Mononuclear cell (primary cell): ENCODE measurements around the gene LAMA5. TPM values are rescaled to one million over a fixed set of nuclear protein-coding genes. Genes with fewer than 3 reads are reported as not detected.

Experiments
- H3K27me3 ChIP-seq: 2 replicates; pipeline ENCODE4 v1.6.0; 2011; ENCODE audit warnings: low read length, control low read depth; ENCODE audit not compliant: insufficient read depth
- H3K4me1 ChIP-seq: 2 replicates; pipeline ENCODE4 v1.5.1; 2011; ENCODE audit warnings: mild to moderate bottlenecking, low read length, control low read depth; ENCODE audit not compliant: insufficient read depth
- H3K4me3 ChIP-seq: 2 replicates; pipeline ENCODE4 v1.5.1; 2011; ENCODE audit warnings: mild to moderate bottlenecking, low read length, moderate library complexity
- H3K9me3 ChIP-seq: 2 replicates; pipeline ENCODE4 v1.5.1; 2011; ENCODE audit warnings: low read depth, mild to moderate bottlenecking, control low read depth, low read length
- total RNA-seq: library from RNA; depleted of rRNA; stranded (reverse); fragments of >200 nt; gene quantifications from one replicate; pipeline ENCODE4 v1.2.3, GENCODE V29; 2012

Gene LAMA5
- total RNA-seq, 1 donor, result 1.2 TPM

DNA sequence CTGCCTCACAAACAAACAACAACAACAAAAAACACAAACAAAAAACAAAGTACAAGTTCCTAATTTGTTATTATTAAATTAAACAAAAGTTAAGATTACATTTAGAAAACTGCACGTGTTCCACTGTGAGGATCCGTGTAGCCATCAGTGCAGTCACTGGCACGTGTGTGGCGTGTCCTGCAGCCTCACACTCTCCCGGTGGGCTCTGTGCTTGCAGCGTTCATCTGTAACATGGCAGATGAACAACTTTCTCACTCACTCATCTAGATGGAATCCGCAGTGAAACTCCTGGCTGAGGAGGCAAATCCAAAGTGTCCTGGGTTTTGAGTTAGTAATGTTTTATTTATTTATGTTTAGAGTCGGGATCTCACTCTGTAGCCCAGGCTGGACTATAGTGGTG, 77.2 kb downstream of the LAMA5 start:
- H3K4me1 ChIP-seq, result no peaks in the 10 kb centered on the region
- no peaks in the 10 kb centered on the region for H3K27me3 ChIP-seq
- H3K4me3 ChIP-seq, result no peak overlapping the region
- H3K9me3 ChIP-seq, result no peaks in the 10 kb centered on the region

DNA sequence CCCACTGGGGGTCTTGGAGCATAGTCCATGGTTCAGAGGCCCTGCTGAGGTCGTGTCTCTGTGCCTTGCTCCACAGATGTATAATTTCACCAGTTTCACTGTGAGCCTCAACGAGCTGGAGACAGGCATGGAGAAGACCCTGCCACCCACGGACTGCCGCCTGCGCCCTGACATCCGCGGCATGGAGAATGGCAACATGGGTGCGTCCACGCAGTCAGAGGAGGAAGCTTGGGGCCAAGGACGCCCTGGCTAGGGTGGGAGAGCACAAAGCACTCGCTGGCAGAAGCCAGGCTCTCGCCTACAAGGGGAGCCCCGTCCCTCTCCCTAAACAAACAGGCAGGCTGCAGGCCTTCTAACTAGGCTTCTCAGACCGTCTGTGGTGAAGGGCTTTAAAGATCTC, 78.0 kb downstream of the LAMA5 start:
- H3K9me3 ChIP-seq, result no peaks in the 10 kb centered on the region
- H3K4me1 ChIP-seq, result no peaks in the 10 kb centered on the region
- H3K27me3 ChIP-seq, result no peaks in the 10 kb centered on the region
- H3K4me3 ChIP-seq, result no peak overlapping the region

DNA sequence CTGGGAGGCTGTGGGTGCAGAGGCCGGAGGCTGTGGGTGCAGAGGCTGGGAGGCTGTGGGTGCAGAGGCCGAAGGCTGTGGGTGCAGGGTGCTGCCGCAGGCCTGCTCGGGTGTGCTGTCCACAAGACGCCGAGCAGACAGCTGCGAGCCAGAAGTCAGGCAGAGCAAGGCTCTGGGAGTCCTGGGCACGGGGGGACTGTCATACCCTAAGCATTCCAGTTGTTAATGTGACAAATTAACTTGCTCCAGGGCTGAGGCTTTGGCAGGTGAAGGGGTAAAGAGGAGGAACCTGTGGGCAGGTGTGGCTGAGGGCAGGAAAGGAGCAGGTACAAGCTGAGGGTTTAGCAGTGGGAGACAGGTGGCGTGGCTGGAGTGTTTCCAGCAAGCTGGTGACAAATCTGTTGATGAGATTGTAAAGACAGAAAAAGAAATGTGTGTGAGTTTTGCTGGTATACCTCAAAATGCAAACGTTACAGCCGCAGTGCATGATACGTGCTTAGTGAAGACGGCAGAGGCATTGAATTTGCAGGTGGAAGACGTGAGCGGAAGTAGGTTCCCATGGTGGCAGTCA, 78.5 kb downstream of the LAMA5 start:
- Histone ChIP-seq H3K27me3 (no peaks in the 10 kb centered on the region), H3K9me3 (no peaks in the 10 kb centered on the region), H3K4me1 (no peaks in the 10 kb centered on the region), H3K4me3 (no peak overlapping the region)

DNA sequence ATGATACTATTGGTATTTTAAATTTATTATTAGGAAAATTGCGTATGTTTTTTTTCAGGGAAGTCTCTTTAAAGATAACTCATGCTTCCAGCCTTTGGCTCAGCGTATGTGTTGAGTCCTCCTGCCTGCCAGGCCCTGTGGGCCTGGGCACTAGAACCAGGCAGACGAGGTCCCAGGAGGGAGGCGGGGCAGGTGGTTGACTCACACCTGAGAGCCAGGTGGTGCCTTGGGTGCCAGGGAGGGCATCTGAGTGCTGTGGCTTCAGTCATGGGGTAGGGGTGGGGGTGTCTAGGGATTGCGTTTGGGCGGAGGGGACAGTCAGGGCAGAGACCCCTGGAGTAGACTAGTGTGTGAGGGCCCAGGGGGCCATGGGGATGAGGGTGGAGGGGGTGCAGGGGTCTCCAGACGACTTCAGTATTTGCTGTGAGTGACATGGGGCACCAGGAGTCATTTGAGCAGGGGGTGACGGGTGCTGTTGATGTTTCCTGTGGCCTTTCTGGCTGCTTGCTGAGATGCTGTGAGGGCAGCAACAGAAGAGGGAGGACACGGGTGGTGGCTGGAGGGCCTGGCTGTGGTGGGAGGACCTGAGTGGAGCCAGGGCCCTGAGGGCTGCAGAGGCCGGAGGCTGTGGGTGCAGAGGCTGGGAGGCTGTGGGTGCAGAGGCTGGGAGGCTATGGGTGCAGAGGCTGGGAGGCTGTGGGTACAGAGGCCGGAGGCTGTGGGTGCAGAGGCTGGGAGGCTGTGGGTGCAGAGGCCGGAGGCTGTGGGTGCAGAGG, 79.2 kb downstream of the LAMA5 start:
- H3K4me3 ChIP-seq, result no peak overlapping the region
- H3K4me1 ChIP-seq, result no peaks in the 10 kb centered on the region
- no peaks in the 10 kb centered on the region for H3K9me3 ChIP-seq
- no peaks in the 10 kb centered on the region for H3K27me3 ChIP-seq

DNA sequence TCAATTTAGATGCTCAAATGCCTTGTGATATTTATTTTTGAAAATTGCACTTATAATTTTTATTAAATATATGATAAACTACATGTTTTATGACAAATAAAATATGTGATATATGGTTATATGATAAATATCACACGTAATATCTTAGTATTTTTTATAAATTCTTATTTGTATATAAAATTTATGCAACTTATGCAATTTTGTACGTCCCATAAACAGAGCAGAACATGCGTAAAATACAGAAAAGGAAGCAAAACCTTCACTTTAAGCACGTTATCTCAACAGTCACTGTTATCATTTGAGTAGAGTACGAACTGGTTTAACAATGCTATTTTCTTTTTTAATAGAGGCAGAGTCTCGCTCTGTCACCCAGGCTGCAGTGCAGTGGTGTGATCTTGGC, 80.0 kb downstream of the LAMA5 start:
- Histone ChIP-seq H3K27me3 (no peaks in the 10 kb centered on the region), H3K4me1 (no peaks in the 10 kb centered on the region), H3K9me3 (no peaks in the 10 kb centered on the region), H3K4me3 (no peak overlapping the region)

DNA sequence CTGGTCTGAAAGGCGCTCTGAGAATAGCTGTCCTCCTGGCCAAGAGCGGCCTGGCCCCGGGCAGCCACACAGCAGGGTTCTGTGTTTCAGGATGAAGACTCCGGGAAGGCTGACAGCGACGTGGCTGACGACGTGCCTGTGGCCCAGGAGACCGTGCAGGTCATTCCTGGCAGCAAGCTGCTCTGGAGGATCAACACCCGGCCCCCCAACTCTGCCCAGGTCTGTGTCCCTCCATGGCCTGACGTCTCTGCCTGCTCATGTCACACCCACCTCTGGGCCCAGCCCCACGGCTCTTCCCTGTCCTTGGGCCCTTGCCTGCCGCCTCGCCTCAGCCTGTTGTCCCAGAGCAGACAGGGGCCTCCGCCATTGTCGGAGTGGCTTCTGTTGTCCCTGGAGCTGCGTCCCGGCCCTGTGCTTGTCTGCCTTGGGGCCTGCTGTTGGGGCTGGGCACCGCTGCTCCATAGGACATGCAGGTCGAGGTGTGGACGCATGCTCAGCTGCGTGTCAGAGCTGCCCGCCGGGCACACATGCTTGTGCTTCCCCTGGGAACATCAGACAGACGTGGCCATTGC, 80.5 kb downstream of the LAMA5 start:
- H3K4me3 ChIP-seq, result no peak overlapping the region
- H3K9me3 ChIP-seq, result no peaks in the 10 kb centered on the region
- no peaks in the 10 kb centered on the region for H3K4me1 ChIP-seq
- H3K27me3 ChIP-seq, result no peaks in the 10 kb centered on the region

DNA sequence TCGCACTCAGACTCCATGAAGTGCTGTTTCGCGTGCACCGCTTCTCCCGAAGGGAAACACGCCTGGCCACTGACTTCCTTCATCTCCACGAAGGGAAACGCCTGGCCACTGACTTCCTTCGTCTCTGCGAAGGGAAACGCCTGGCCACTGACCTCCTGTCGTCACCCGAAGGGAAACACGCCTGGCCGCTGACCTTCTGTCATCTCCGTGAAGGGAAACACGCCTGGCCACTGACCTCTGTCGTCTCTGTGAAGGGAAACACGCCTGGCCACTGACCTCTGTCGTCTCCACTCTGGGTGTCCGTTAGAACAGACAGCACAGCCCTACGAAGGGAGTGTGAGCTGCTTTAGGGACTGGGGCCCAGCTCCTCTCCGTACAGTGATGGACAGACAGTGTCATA, 81.4 kb downstream of the LAMA5 start:
- no peak overlapping the region for H3K4me3 ChIP-seq
- no peaks in the 10 kb centered on the region for H3K9me3 ChIP-seq
- no peaks in the 10 kb centered on the region for H3K4me1 ChIP-seq
- no peaks in the 10 kb centered on the region for H3K27me3 ChIP-seq

DNA sequence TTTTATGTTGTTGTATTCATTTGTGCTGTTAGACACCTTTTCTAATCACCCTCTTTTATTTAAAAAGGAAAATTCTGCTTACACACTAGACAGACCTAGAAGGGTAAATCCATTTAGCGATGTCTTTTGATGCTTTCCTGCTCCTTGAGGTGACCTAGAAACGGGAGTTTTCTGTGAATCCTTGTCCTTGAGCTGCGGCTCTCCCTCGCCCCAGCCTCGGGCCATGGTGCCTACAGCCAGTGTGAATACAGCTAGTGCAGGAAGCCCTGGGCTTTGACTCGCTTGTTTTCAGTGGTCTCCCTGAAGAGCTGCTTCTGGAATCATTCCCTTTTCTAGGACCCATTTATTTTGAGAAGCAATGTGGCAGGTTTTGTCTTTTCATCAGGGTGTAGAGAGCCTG, 82.0 kb downstream of the LAMA5 start:
- H3K4me3 ChIP-seq, result no peak overlapping the region
- H3K9me3 ChIP-seq, result no peaks in the 10 kb centered on the region
- no peaks in the 10 kb centered on the region for H3K4me1 ChIP-seq
- H3K27me3 ChIP-seq, result no peaks in the 10 kb centered on the region

DNA sequence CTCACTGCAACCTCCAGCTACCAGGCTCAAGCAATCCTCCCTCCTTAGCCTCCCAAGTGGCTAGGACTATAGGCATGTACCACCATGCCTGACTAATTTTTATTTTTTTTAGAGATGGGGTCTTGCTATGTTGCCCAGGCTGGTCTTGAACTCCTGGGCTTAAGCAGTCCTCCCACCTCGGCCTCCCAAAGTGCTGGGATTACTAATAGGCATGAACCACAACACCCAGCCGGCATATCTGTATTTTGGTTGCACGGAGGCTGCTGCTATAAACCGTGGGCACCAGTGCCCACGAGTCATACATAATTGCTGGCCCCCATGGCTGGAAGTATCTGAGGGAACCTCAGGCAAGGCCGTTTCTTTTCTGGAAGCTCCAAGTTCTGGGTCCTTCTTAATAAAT, 82.7 kb downstream of the LAMA5 start:
- no peaks in the 10 kb centered on the region for H3K4me1 ChIP-seq
- no peak overlapping the region for H3K4me3 ChIP-seq
- no peaks in the 10 kb centered on the region for H3K27me3 ChIP-seq

DNA sequence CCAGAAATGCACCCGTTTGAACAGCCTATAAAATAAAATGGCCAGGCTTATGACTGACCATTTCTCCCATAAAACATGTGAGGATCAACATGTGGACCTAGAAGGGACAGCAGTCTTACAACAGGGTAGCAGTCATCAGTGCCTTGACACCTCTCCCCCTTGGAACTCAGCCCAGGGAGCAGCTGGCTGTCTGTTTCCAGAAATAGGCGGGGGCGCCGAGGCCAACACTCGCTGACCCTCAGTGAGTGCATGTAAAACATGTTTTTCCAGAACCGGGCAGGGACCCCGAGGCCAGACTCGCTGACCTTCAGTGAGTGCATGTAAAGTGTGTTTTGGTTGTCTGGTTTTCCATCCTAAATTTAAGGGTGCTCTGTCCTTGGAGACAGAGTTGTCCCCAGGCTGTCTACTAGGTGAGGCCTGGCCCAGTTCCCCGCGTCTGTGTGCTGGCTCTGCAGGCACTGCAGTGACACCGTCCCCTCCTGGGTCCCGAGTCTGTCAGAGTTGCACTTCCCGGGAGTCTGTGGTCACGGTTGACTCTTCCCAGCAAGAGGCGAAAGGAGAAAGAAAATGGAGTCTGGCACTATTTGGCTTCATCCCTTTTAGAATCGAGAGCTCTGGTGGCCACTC, 84.1 kb downstream of the LAMA5 start:
- Histone ChIP-seq H3K4me1 (no peaks in the 10 kb centered on the region), H3K9me3 (no peaks in the 10 kb centered on the region), H3K27me3 (no peaks in the 10 kb centered on the region), H3K4me3 (no peak overlapping the region)

More for the DNA sequence above, 82.7 kb downstream of the LAMA5 start:
- no peaks in the 10 kb centered on the region for H3K9me3 ChIP-seq

DNA sequence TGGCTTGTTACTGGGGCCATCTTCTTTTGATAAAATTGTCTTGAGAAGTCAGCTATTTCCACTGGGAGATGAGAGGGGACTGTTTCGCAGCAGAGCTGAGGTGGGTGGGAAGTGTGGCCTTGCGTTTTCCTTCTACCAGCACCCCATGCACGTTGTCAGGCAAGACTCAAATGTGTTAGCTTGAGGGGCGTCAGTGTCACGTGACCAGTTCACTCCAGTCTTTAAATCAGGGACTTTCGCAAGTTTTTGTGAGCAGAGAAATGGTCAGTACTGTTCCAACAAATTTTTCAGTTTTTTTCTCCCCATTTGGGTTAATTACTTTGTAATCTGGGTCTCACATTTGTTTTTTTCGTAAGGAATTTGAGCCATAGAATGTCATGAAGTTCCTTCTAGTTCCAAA, 85.0 kb downstream of the LAMA5 start:
- Histone ChIP-seq H3K4me3 (no peak overlapping the region), H3K4me1 (no peaks in the 10 kb centered on the region), H3K27me3 (no peaks in the 10 kb centered on the region), H3K9me3 (no peaks in the 10 kb centered on the region)

DNA sequence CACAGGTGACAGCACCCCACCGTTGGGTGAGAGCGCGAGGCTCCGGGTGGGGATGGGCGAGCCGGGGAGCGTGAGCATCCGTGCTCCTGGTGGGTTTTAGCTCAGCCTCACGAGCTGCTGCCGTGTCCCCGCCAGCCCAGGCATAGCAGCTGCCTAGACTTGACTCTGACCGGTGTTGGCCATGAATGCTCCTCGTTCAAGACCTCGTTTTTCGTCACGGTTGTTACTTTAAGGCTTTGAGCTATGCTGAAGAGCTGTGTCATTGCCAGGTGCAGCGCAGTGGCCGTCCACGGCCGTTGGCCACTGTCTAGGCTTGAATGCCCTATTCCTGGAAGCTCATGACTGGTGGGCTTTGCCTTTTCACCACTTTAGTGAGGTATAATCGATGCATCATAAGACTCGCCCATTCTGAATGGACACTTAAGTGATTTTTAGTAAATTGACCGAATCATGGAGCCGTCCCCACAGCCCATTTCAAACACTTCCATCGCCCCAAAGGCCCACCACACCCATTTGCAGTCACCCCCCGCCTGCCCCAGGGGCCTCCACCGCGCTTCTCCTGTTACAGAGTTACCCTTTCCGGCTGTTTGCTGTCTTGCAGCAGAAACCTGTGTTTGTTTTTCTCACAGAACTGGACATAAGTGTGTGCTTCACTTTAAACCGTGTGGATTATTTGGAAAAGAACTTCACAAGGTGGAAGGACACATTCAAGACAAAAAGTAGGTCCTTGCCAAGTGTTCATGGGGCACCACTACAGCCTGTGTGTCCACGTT, 85.8 kb downstream of the LAMA5 start:
- no peaks in the 10 kb centered on the region for H3K4me1 ChIP-seq
- no peaks in the 10 kb centered on the region for H3K9me3 ChIP-seq
- no peak overlapping the region for H3K4me3 ChIP-seq
- H3K27me3 ChIP-seq, result no peaks in the 10 kb centered on the region

DNA sequence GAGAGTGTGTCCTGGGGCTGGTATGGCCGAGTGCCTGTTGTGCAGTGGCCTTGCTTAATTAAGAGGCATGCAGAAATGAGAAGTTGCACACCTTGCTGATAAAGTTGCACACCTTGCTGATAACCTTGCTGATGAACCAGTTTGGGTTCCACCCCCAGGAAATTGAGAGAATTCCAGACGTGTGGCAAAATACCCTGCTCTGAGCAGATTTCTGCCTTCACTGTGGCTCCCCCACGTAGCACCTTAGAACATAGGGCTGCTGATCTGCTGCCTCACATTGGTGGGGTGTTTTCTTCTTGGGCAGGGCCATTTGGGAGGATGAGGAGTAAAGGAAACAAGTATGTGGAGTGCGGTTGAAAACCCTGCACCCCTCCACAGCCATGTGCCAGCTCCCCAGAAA, 86.8 kb downstream of the LAMA5 start:
- no peak overlapping the region for H3K4me3 ChIP-seq
- no peaks in the 10 kb centered on the region for H3K4me1 ChIP-seq
- no peaks in the 10 kb centered on the region for H3K9me3 ChIP-seq
- H3K27me3 ChIP-seq, result no peaks in the 10 kb centered on the region

DNA sequence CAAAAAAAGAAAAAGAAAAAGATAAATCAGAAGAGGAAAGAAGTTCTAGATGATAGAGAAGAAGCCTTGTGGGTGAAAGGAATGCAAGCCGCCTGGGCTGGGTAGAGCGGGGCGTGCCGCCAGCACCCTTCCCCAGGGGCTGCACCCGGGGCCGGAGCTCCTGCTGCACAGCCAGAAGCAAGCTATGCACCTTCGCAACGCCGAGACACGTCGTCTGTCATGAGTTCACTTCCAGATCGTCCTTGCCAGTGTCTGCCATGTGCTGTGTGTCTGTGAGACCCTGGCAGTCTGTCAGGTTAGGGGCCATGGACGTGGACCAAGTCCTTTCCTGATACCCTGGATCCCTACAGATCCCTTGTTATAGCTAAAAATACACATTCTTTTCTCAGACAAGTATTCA, 89.9 kb downstream of the LAMA5 start:
- H3K4me1 ChIP-seq, result no peaks in the 10 kb centered on the region
- no peaks in the 10 kb centered on the region for H3K27me3 ChIP-seq
- H3K9me3 ChIP-seq, result no peaks in the 10 kb centered on the region
- no peak overlapping the region for H3K4me3 ChIP-seq

DNA sequence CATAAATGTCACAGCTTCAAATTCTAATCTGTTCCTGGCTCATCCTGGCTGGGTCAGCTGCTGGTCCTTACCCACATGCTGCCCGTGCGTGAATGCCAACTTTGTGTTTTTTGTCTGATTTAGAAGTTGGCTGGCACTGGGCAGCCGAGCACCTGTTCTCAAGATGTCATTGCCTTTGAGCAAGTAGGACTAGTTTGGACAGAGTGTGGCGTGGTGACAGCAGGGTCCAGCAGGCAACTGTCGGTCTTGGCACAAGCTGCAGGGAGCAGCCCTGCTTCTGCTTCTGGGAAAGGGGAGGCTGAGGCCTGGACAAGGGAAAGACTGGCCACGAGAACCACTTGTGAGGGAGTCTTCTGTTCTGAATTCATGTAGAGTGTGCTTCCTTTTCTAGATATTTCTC, 90.7 kb downstream of the LAMA5 start:
- H3K4me1 ChIP-seq, result no peaks in the 10 kb centered on the region
- no peak overlapping the region for H3K4me3 ChIP-seq
- H3K27me3 ChIP-seq, result no peaks in the 10 kb centered on the region

More for the DNA sequence above, 90.7 kb downstream of the LAMA5 start:
- H3K9me3 ChIP-seq, result no peaks in the 10 kb centered on the region
